Neural cell (in vitro differentiated cells): ENCODE measurements around the gene GALNT2. TPM values are rescaled to one million over a fixed set of nuclear protein-coding genes. Genes with fewer than 3 reads are reported as not detected.

Experiments used
- H2AFZ ChIP-seq: fragments of 200-600, 300-800 bp; sonication (generic), shearing (Covaris generic); 2 replicates; pipeline ENCODE4 v1.6.0; 2014; ENCODE audit warnings: low read depth, mild to moderate bottlenecking, antibody characterized with exemption, low read length, moderate library complexity
- H3F3A ChIP-seq: fragments of 200-600 bp; shearing (Covaris generic); 2 replicates; pipeline ENCODE4 v1.6.1; 2016; ENCODE audit warnings: mild to moderate bottlenecking, moderate library complexity, mixed read lengths, antibody characterized with exemption, low read length; ENCODE audit not compliant: insufficient read depth, poor library complexity, severe bottlenecking
- H3K27ac ChIP-seq: fragments of 200-600, 300-800 bp; sonication (generic), shearing (Covaris generic); 2 replicates; pipeline ENCODE4 v1.5.1; 2014; ENCODE audit warnings: mild to moderate bottlenecking, low read length, moderate library complexity
- H3K27me3 ChIP-seq: fragments of 300-800, 200-600 bp; sonication (generic), shearing (Covaris generic); 2 replicates; pipeline ENCODE4 v1.6.0; 2014; ENCODE audit warnings: mild to moderate bottlenecking, low read depth, low read length, moderate library complexity; ENCODE audit not compliant: insufficient read depth
- H3K36me3 ChIP-seq: fragments of 300-800, 200-600 bp; sonication (generic), shearing (Covaris generic); 2 replicates; pipeline ENCODE4 v1.5.1; 2014; ENCODE audit warnings: mild to moderate bottlenecking, antibody characterized with exemption, low read length, moderate library complexity; ENCODE audit not compliant: insufficient read depth
- H3K4me2 ChIP-seq: fragments of 300-800, 200-600 bp; sonication (generic), shearing (Covaris generic); 2 replicates; pipeline ENCODE4 v1.6.0; 2014; ENCODE audit warnings: mild to moderate bottlenecking, low read length
- H3K4me3 ChIP-seq: fragments of 300-800, 200-600 bp; sonication (generic), shearing (Covaris generic); 2 replicates; pipeline ENCODE4 v1.5.1; 2014; ENCODE audit warnings: mild to moderate bottlenecking, low read length, moderate library complexity
- H3K79me2 ChIP-seq: fragments of 200-600 bp; shearing (Covaris generic); replicated peaks from 2 replicates; pipeline ENCODE4 v1.6.0; 2014; ENCODE audit warnings: mild to moderate bottlenecking, low read length, moderate library complexity; ENCODE audit not compliant: insufficient read depth
- H3K9ac ChIP-seq: fragments of 300-800, 200-600 bp; sonication (generic), shearing (Covaris generic); 2 replicates; pipeline ENCODE4 v1.6.1; 2016; ENCODE audit warnings: mild to moderate bottlenecking, low read length, mixed read lengths
- H3K9me2 ChIP-seq: fragments of 200-600 bp; shearing (Covaris generic); 2 replicates; pipeline ENCODE4 v1.6.1; 2016; ENCODE audit warnings: mild to moderate bottlenecking, low read length, mixed read lengths; ENCODE audit not compliant: insufficient read depth
- H3K9me3 ChIP-seq: fragments of 200-600, 300-800 bp; sonication (generic), shearing (Covaris generic); 2 replicates; pipeline ENCODE4 v1.6.1; 2016; ENCODE audit warnings: mild to moderate bottlenecking, mixed run types, low read length, moderate library complexity, mixed read lengths
- H4K20me1 ChIP-seq: fragments of 200-600 bp; shearing (Covaris generic); 2 replicates; pipeline ENCODE4 v1.6.1; 2016; ENCODE audit warnings: mild to moderate bottlenecking, mixed run types; ENCODE audit not compliant: insufficient read depth
- CTCF ChIP-seq: fragments of 450-650 bp; IDR thresholded peaks from 2 replicates; pipeline ENCODE4 v1.5.1; 2014; ENCODE audit warnings: antibody characterized with exemption, mild to moderate bottlenecking, moderate library complexity; ENCODE audit not compliant: poor library complexity, severe bottlenecking
- EP300 ChIP-seq: fragments of 450-650 bp; conservative IDR thresholded peaks from 2 replicates; pipeline ENCODE4 v1.6.1; 2014; ENCODE audit warnings: antibody characterized with exemption, mild to moderate bottlenecking, moderate library complexity; ENCODE audit not compliant: poor library complexity, severe bottlenecking
- EZH2 ChIP-seq: fragments of 200-600, 300-800 bp; shearing (Covaris generic), sonication (generic); IDR thresholded peaks from 2 replicates; pipeline ENCODE4 v1.6.1; 2014; ENCODE audit warnings: antibody characterized with exemption, low read length, borderline replicate concordance, mild to moderate bottlenecking; ENCODE audit not compliant: insufficient read depth, poor library complexity, severe bottlenecking
- MXI1 ChIP-seq: fragments of 450-650 bp; conservative IDR thresholded peaks from 2 replicates; pipeline ENCODE4 v1.6.1; 2014; ENCODE audit warnings: antibody characterized with exemption, mild to moderate bottlenecking; ENCODE audit not compliant: poor library complexity, severe bottlenecking
- POLR2AphosphoS5 ChIP-seq: IDR thresholded peaks from 2 replicates; pipeline ENCODE4 v1.6.1; 2012
- RAD21 ChIP-seq: fragments of 450-650 bp; conservative IDR thresholded peaks from 2 replicates; pipeline ENCODE4 v1.6.1; 2014; ENCODE audit warnings: antibody characterized with exemption, mild to moderate bottlenecking, moderate library complexity
- REST ChIP-seq: IDR thresholded peaks from 2 replicates; pipeline ENCODE4 v1.6.1; 2012; ENCODE audit warnings: borderline replicate concordance
- SMC3 ChIP-seq: fragments of 450-650 bp; conservative IDR thresholded peaks from 2 replicates; pipeline ENCODE4 v1.6.1; 2014; ENCODE audit warnings: antibody characterized with exemption, mild to moderate bottlenecking, moderate library complexity; ENCODE audit not compliant: poor library complexity
- TAF1 ChIP-seq: IDR thresholded peaks from 2 replicates; pipeline ENCODE4 v1.6.1; 2012; ENCODE audit warnings: low read depth
- polyA plus RNA-seq: library from polyadenylated mRNA; depleted of rRNA; stranded (reverse); fragments of >200 nt; gene quantifications from 2 replicates; pipeline ENCODE4 v1.2.3, GENCODE V29; 2014

The GALNT2 gene
- polyA plus RNA-seq, 1 donor from 2014 or later, result 38.8 TPM

GRCh38 chr1:230251644-230252191 is 184.7 kb downstream of the GALNT2 start:
- Histone ChIP-seq H3K36me3 (no peaks in the 10 kb centered on the region), H3K79me2 (no peaks in the 10 kb centered on the region), H3K9ac (no peak overlapping the region), H3K27ac (no peak overlapping the region), H2AFZ (no peak overlapping the region), H3K4me3 (no peak overlapping the region), H3K4me2 (no peak overlapping the region), H3K9me3 (no peaks in the 10 kb centered on the region), H3K9me2 (no peaks in the 10 kb centered on the region), H3K27me3 (no peaks in the 10 kb centered on the region), H4K20me1 (no peaks in the 10 kb centered on the region), H3F3A (no peaks in the 10 kb centered on the region)
- no peak for TF ChIP-seq POLR2AphosphoS5

- no peaks in the 10 kb centered on the region for H4K20me1 ChIP-seq
- H3K27me3 ChIP-seq, result no peaks in the 10 kb centered on the region
- no peak overlapping the region for H3K9ac ChIP-seq
- H3K9me3 ChIP-seq, result no peaks in the 10 kb centered on the region
- no peak overlapping the region for H2AFZ ChIP-seq
- no peak overlapping the region for H3K4me2 ChIP-seq
- no peaks in the 10 kb centered on the region for H3K9me2 ChIP-seq
- no peak overlapping the region for H3K4me3 ChIP-seq
- no peak for TF ChIP-seq REST
- no peak for TF ChIP-seq SMC3
- TF ChIP-seq POLR2AphosphoS5, result no peak
- TF ChIP-seq RAD21, result no peak
- TF ChIP-seq MXI1, result no peak
- TF ChIP-seq EZH2, result no peak
- TF ChIP-seq EP300, result no peak
- no peak for TF ChIP-seq CTCF
- no peak for TF ChIP-seq TAF1
- H3K79me2 ChIP-seq, result no peaks in the 10 kb centered on the region
- no peaks in the 10 kb centered on the region for H3K36me3 ChIP-seq
- H3K27ac ChIP-seq, result no peak overlapping the region
- no peaks in the 10 kb centered on the region for H3F3A ChIP-seq
Observed at GRCh38 chr1:230253150-230253549, 186.1 kb downstream of the GALNT2 start.

GRCh38 chr1:230254265-230254664 is 187.2 kb downstream of the GALNT2 start:
- Histone ChIP-seq H3K9me3 (no peaks in the 10 kb centered on the region), H4K20me1 (no peaks in the 10 kb centered on the region), H3K4me2 (no peak overlapping the region), H3K9ac (no peak overlapping the region), H3K79me2 (no peaks in the 10 kb centered on the region), H3K36me3 (no peaks in the 10 kb centered on the region), H3K27ac (no peak overlapping the region), H3K9me2 (no peaks in the 10 kb centered on the region), H3K27me3 (no peaks in the 10 kb centered on the region), H2AFZ (no peak overlapping the region), H3F3A (no peaks in the 10 kb centered on the region), H3K4me3 (no peak overlapping the region)
- TF ChIP-seq TAF1, result no peak
